Neuronal stem cell (in vitro differentiated cells): Measurements from ENCODE around the gene EYS.

Experiments used
- DNase-seq: peaks from one replicate; pipeline ENCODE4 v3.0.0-alpha.2; 2013; ENCODE audit warnings: low spot score
- H2AFZ ChIP-seq: one replicate; pipeline ENCODE4 v1.6.1; 2013; ENCODE audit warnings: mild to moderate bottlenecking, low read length, inconsistent platforms
- H2AK5ac ChIP-seq: 2 replicates; pipeline ENCODE4 v1.6.1; 2013; ENCODE audit warnings: low read depth, mild to moderate bottlenecking, inconsistent platforms, low read length, moderate library complexity, mixed read lengths
- H2BK120ac ChIP-seq: 2 replicates; pipeline ENCODE4 v1.6.1; 2013; ENCODE audit warnings: low read depth, mild to moderate bottlenecking, inconsistent platforms, low read length, moderate library complexity, mixed read lengths
- H2BK12ac ChIP-seq: one replicate; pipeline ENCODE4 v1.6.1; 2013; ENCODE audit warnings: low read length, inconsistent platforms
- H2BK15ac ChIP-seq: 2 replicates; pipeline ENCODE4 v1.6.1; 2013; ENCODE audit warnings: mild to moderate bottlenecking, low read length, inconsistent platforms, mixed read lengths
- H2BK5ac ChIP-seq: one replicate; pipeline ENCODE4 v1.6.1; 2013; ENCODE audit warnings: inconsistent platforms, mild to moderate bottlenecking, low read length, moderate library complexity
- H3K14ac ChIP-seq: one replicate; pipeline ENCODE4 v1.6.1; 2013; ENCODE audit warnings: low read length, inconsistent platforms
- H3K18ac ChIP-seq: 2 replicates; pipeline ENCODE4 v1.6.1; 2013; ENCODE audit warnings: low read length, inconsistent platforms
- H3K23ac ChIP-seq: 2 replicates; pipeline ENCODE4 v1.6.1; 2013; ENCODE audit warnings: low read depth, mild to moderate bottlenecking, mixed read lengths, low read length, inconsistent platforms; ENCODE audit not compliant: poor library complexity
- H3K27ac ChIP-seq: replicated peaks from 3 replicates; pipeline ENCODE4 v1.5.1; 2013; ENCODE audit warnings: low read length, inconsistent platforms
- H3K27me3 ChIP-seq, 3 experiments: 2 replicates each; pipeline ENCODE4 v1.6.1; 2013; ENCODE audit warnings: low read length in 3 of 3, mild to moderate bottlenecking in 2 of 3, inconsistent platforms in 1 of 3, low read depth in 1 of 3, mixed read lengths in 1 of 3, moderate library complexity in 1 of 3; ENCODE audit not compliant: control insufficient read depth in 3 of 3, insufficient read depth in 3 of 3
- H3K36me3 ChIP-seq, 2 donors: replicated peaks in 1 of 2; 2 replicates each; pipeline ENCODE4 v1.6.1; 2013; ENCODE audit warnings: low read length in 2 of 2; ENCODE audit not compliant: control insufficient read depth in 2 of 2, insufficient read depth in 2 of 2
- H3K4ac ChIP-seq: 2 replicates; pipeline ENCODE4 v1.6.1; 2013; ENCODE audit warnings: inconsistent platforms, mild to moderate bottlenecking, low read length, moderate library complexity
- H3K4me1 ChIP-seq, 2 donors: 1 replicate in 1 of 2; 2 replicates in 1 of 2; pipeline ENCODE4 v1.6.1; 2013; ENCODE audit warnings: low read length in 2 of 2, low read depth in 1 of 2; ENCODE audit not compliant: control insufficient read depth in 2 of 2, insufficient read depth in 1 of 2
- H3K4me2 ChIP-seq: one replicate; pipeline ENCODE4 v1.6.1; 2013; ENCODE audit warnings: mild to moderate bottlenecking, low read length, inconsistent platforms; ENCODE audit not compliant: insufficient read depth, poor library complexity, severe bottlenecking
- H3K4me3 ChIP-seq, 2 donors: 2 replicates each; pipeline ENCODE4 v1.5.1; 2013; ENCODE audit warnings: low read length in 2 of 2, mild to moderate bottlenecking in 2 of 2, inconsistent platforms in 1 of 2, moderate library complexity in 1 of 2
- H3K79me1 ChIP-seq: one replicate; pipeline ENCODE4 v1.6.1; 2013; ENCODE audit warnings: low read depth, mild to moderate bottlenecking, inconsistent platforms, low read length, moderate library complexity
- H3K9ac ChIP-seq: one replicate; pipeline ENCODE4 v1.6.1; 2013; ENCODE audit warnings: mild to moderate bottlenecking, low read depth, low read length, inconsistent platforms; ENCODE audit not compliant: poor library complexity
- H3K9me3 ChIP-seq, 2 donors: replicated peaks in 1 of 2; 2 replicates each; pipeline versions ENCODE3 to v1.6.1; 2013; ENCODE audit warnings: low read length in 2 of 2, mild to moderate bottlenecking in 2 of 2, inconsistent platforms in 1 of 2, low read depth in 1 of 2, mixed read lengths in 1 of 2, moderate library complexity in 1 of 2; ENCODE audit not compliant: control insufficient read depth in 2 of 2, insufficient read depth in 1 of 2
- H4K8ac ChIP-seq: one replicate; pipeline ENCODE4 v1.6.1; 2013; ENCODE audit warnings: low read depth, mild to moderate bottlenecking, inconsistent platforms, low read length, moderate library complexity
- H4K91ac ChIP-seq: one replicate; pipeline ENCODE4 v1.6.1; 2013; ENCODE audit warnings: low read length, low read depth, mild to moderate bottlenecking, inconsistent platforms; ENCODE audit not compliant: poor library complexity
- WGBS, 2 donors: extraction: QIAGEN DNeasy Blood & Tissue Kit; methylation state at CpG; one replicate each; pipeline ENCODE4 v1.1.7; 2013; ENCODE audit warnings: missing lambda C conversion rate in 2 of 2, mixed read lengths in 1 of 2; ENCODE audit not compliant: insufficient read length in 2 of 2, insufficient replicate concordance in 1 of 2; ENCODE audit errors: extremely low coverage in 2 of 2; 5-methylcytosine and 5-hydroxymethylcytosine counted together

EYS gene

DNA sequence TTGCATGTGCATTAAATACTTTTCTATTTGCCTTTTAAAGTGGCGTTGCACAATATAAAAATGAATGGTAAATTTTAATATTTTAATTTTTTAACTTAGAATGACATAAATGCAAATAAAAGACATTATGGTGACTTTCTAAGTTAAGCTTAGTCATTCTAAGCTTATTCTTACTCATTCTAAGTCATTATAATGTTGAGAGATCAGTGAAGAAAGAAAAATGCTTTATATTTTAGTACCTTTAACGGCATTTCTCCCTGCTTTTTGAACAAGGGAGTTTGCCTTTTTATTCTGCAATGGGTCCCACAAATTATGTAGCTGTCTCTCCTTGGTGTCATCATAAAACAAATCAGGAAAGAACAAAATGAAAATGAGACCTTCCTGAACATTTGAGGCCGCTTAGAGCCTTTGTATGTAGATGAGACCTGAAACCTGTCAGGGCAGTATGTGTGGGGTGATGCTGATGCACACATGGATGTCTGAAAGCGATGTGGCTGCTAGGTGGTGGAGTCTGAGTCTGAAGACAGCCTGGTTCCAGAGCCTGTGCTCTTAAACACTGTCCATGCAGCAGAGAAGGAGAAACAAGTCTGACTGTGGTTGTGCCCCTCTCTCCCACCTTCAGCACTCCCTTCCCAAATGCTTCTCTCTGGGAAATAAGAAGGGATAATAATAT lies 1913.4 kb downstream of the EYS start:
- Histone ChIP-seq H2AFZ (no peak overlapping the region), H2BK15ac (no peak overlapping the region), H2AK5ac (no peak overlapping the region), H2BK120ac (no peak overlapping the region), H3K4ac (no peak overlapping the region), H3K4me2 (no peak overlapping the region), H3K27ac (no peak overlapping the region), H3K9me3 (no peaks in the 10 kb centered on the region), H4K91ac (no peak overlapping the region), H3K9ac (no peak overlapping the region), H3K27me3 (no peaks in the 10 kb centered on the region), H3K18ac (no peak overlapping the region), H3K79me1 (no peaks in the 10 kb centered on the region), H3K4me3 (no peak overlapping the region), H3K36me3 (no peaks in the 10 kb centered on the region), H3K14ac (no peak overlapping the region), H2BK12ac (no peak overlapping the region), H3K23ac (peak overlapping the region; percentile 50), H2BK5ac (no peak overlapping the region), H3K4me1 (peaks cover 0 to 5% of the 10 kb centered on the region in 2 donors), H4K8ac (no peak overlapping the region)
- WGBS, 2 donors, result no CpG with 5 or more reads among the region's 4 CpGs
- no peak for DNase-seq

DNA sequence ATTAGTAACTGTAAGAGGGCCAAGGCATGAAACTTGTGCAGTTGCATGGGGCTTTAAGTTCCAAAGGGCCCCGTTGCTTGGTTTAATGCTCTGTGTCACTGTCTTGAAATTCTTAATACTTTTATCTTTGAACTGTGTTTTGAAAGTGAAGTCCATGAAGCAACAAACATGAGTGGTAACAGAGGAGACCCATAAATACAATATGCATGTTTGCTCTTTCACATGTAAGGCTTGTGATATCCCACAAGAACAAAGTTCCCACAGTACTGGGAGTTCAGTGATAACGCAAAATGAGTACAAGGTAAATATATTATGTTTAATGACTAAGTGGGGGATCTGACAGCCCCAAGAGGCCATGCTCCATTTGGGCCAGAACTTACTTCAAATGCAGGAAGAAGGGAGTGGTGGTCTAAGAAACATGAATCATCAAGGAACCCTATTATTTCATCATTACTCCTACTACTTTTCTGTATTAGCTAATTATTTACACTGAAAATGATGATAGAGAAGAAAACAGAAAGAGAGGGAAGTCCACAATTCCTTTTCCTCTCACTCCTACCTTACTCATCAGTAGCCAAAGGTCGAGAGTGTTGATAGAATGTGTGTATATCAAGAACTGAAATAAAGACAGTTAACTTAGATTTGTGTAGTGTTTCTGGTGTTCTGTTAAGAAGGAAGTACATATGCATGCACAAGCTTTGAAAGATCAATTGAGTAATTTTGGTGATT lies 1914.1 kb downstream of the EYS start:
- Histone ChIP-seq H3K18ac (no peak overlapping the region), H3K27me3 (no peaks in the 10 kb centered on the region), H2AFZ (no peak overlapping the region), H3K4me3 (no peak overlapping the region), H2AK5ac (no peak overlapping the region), H3K14ac (no peak overlapping the region), H3K9me3 (no peaks in the 10 kb centered on the region), H2BK5ac (no peak overlapping the region), H3K79me1 (no peaks in the 10 kb centered on the region), H4K91ac (no peak overlapping the region), H3K4ac (no peak overlapping the region), H3K4me2 (no peak overlapping the region), H3K27ac (no peak overlapping the region), H3K9ac (no peak overlapping the region), H4K8ac (no peak overlapping the region), H3K4me1 (peaks cover 0 to 6% of the 10 kb centered on the region in 2 donors), H2BK120ac (no peak overlapping the region), H2BK15ac (no peak overlapping the region), H3K23ac (no peak overlapping the region), H3K36me3 (no peaks in the 10 kb centered on the region), H2BK12ac (no peak overlapping the region)
- WGBS, 2 donors, result no CpG with 5 or more reads among the region's 3 CpGs
- DNase-seq, result no peak

DNA sequence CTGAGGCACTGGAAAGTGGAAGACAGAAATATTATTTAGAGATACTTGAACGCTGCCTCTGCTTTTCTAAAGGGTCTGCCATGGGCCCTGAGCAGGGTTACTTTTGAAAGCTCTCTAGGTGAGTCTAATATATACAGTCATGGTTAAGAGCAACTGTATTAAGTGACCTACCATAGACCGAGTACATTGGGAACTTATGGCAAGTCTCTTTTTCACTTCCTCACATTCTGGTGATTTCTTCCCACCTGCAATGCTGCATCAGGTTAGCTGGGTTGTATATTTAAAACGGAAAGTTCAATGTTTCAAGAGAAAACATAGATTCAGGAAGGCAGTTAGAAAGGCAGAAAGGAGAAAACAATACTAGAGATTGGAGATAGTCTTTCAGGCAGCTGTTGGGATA lies 1916.7 kb downstream of the EYS start:
- H3K9ac ChIP-seq, result no peak overlapping the region
- no peak overlapping the region for H3K18ac ChIP-seq
- no peak overlapping the region for H2AFZ ChIP-seq
- no peak for DNase-seq
- no peak overlapping the region for H2BK12ac ChIP-seq
- no peaks in the 10 kb centered on the region for H3K27me3 ChIP-seq
- no peak overlapping the region for H4K8ac ChIP-seq
- H3K23ac ChIP-seq, result no peak overlapping the region
- no peak overlapping the region for H3K27ac ChIP-seq
- no peaks in the 10 kb centered on the region for H3K36me3 ChIP-seq
- H2BK15ac ChIP-seq, result no peak overlapping the region
- no peak overlapping the region for H2BK5ac ChIP-seq
- H3K14ac ChIP-seq, result no peak overlapping the region
- no CpG with 5 or more reads among the region's 3 CpGs for WGBS, 2 donors
- no peak overlapping the region for H4K91ac ChIP-seq
- H2BK120ac ChIP-seq, result no peak overlapping the region
- no peak overlapping the region for H2AK5ac ChIP-seq
- no peak overlapping the region for H3K4me2 ChIP-seq
- H3K4me3 ChIP-seq, result no peak overlapping the region
- H3K9me3 ChIP-seq, result no peaks in the 10 kb centered on the region
- no peak overlapping the region for H3K4ac ChIP-seq
- no peaks in the 10 kb centered on the region for H3K79me1 ChIP-seq
- H3K4me1 ChIP-seq, result peaks cover 0 to 6% of the 10 kb centered on the region in 2 donors

DNA sequence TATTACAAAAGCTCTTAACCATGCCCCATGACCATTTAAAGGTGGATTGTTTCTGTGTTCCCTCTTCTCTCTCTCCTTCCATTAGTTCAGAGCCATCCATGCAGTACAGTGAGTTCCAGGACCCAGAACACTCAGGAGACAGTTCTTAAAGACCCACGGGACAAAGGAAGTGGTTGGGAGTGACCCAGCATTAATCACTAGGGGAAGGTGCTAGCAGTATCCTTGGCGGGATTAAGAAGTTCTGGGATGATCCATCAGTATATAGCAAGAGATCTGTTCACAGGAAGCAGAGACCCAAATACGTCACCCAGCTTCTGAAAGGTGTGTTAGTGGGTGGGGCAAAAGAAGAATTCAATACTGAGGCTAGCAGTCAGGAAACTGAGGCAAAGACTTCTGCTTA lies 1917.3 kb downstream of the EYS start:
- WGBS, 2 donors, result no CpG with 5 or more reads among the region's 3 CpGs
- Histone ChIP-seq H2AK5ac (no peak overlapping the region), H3K4me2 (no peak overlapping the region), H2BK5ac (no peak overlapping the region), H3K18ac (no peak overlapping the region), H3K9me3 (no peaks in the 10 kb centered on the region), H3K36me3 (no peaks in the 10 kb centered on the region), H3K23ac (no peak overlapping the region), H2AFZ (no peak overlapping the region), H3K79me1 (no peaks in the 10 kb centered on the region), H4K91ac (no peak overlapping the region), H3K9ac (no peak overlapping the region), H4K8ac (no peak overlapping the region), H3K4me3 (no peak overlapping the region), H3K4ac (no peak overlapping the region), H3K27ac (no peak overlapping the region), H2BK12ac (no peak overlapping the region), H3K27me3 (no peaks in the 10 kb centered on the region), H3K14ac (no peak overlapping the region), H2BK120ac (no peak overlapping the region), H2BK15ac (no peak overlapping the region), H3K4me1 (peaks cover 0 to 6% of the 10 kb centered on the region in 2 donors)
- DNase-seq, result no peak
